CD8-positive, alpha-beta memory T cell (primary cell): ENCODE measurements around the gene GLCCI1. TPM values are rescaled to one million over a fixed set of nuclear protein-coding genes. Genes with fewer than 3 reads are reported as not detected.

Experiments
- CTCF ChIA-PET: fragments of 350-600 bp; sonication (Branson Sonifier 250); formaldehyde crosslinking; loops from one replicate; lab custom pipeline; 2021; ENCODE audit warnings: antibody characterized with exemption; lab: Charles Lee
- POLR2A ChIA-PET: fragments of 350-600 bp; sonication (Branson Sonifier 250); formaldehyde crosslinking; loops from one replicate; lab custom pipeline; 2021; ENCODE audit warnings: antibody characterized with exemption; lab: Charles Lee
- DNase-seq, 5 donors: peaks; one replicate each; pipeline versions ENCODE4 v3.0.0 to v3.0.0-alpha.2; 2020 to 2022; ENCODE audit warnings: mixed read lengths in 1 of 5
- H3K27ac ChIP-seq: one replicate; pipeline ENCODE4 v1.7.0; 2013; ENCODE audit warnings: low read depth, mild to moderate bottlenecking, low read length, moderate library complexity
- H3K27me3 ChIP-seq: 2 replicates; pipeline ENCODE4 v1.7.0; 2013; ENCODE audit warnings: low read length, mild to moderate bottlenecking; ENCODE audit not compliant: insufficient read depth, poor library complexity, severe bottlenecking
- H3K36me3 ChIP-seq: 2 replicates; pipeline ENCODE4 v1.7.0; 2013; ENCODE audit warnings: mild to moderate bottlenecking, low read length, moderate library complexity; ENCODE audit not compliant: insufficient read depth
- H3K4me1 ChIP-seq: 2 replicates; pipeline ENCODE4 v1.7.0; 2013; ENCODE audit warnings: mild to moderate bottlenecking, low read length, moderate library complexity; ENCODE audit not compliant: insufficient read depth
- H3K4me3 ChIP-seq: 2 replicates; pipeline ENCODE4 v1.7.0; 2013; ENCODE audit warnings: mild to moderate bottlenecking, low read length
- H3K9me3 ChIP-seq: 2 replicates; pipeline ENCODE4 v1.7.0; 2013; ENCODE audit warnings: mild to moderate bottlenecking, low read length
- H3K27ac Mint-ChIP-seq, 8 donors: one replicate each; pipeline ENCODE4 v1.8.0; 2020 to 2021; ENCODE audit warnings: mixed read lengths in 8 of 8, mild to moderate bottlenecking in 6 of 8, inconsistent platforms in 3 of 8, moderate library complexity in 3 of 8
- H3K27me3 Mint-ChIP-seq, 2 donors: one replicate each; pipeline ENCODE4 v1.8.0; 2020 to 2021; ENCODE audit warnings: mixed read lengths in 2 of 2, mild to moderate bottlenecking in 1 of 2, moderate library complexity in 1 of 2
- H3K36me3 Mint-ChIP-seq, 3 donors: one replicate each; pipeline ENCODE4 v1.8.0; 2020 to 2021; ENCODE audit warnings: mixed read lengths in 3 of 3, inconsistent platforms in 1 of 3, mild to moderate bottlenecking in 1 of 3
- H3K4me1 Mint-ChIP-seq, 3 donors: one replicate each; pipeline ENCODE4 v1.8.0; 2020 to 2021; ENCODE audit warnings: mixed read lengths in 3 of 3, inconsistent platforms in 1 of 3, mild to moderate bottlenecking in 1 of 3
- H3K4me3 Mint-ChIP-seq, 7 donors: one replicate each; pipeline ENCODE4 v1.8.0; 2020 to 2021; ENCODE audit warnings: mixed read lengths in 7 of 7, mild to moderate bottlenecking in 6 of 7, moderate library complexity in 4 of 7, inconsistent platforms in 2 of 7
- H3K9me3 Mint-ChIP-seq, 5 donors: one replicate each; pipeline ENCODE4 v1.8.0; 2020 to 2022; ENCODE audit warnings: mixed read lengths in 5 of 5, mild to moderate bottlenecking in 3 of 5, moderate library complexity in 2 of 5, inconsistent platforms in 1 of 5
- polyA plus RNA-seq: library from polyadenylated mRNA; unstranded; fragments of 300-500 nt; fragmentation: Illumina TruSeq; gene quantifications from one replicate; pipeline ENCODE4 v1.2.3, GENCODE V29; 2021
- total RNA-seq, 2 experiments: library from RNA; stranded (reverse); gene quantifications; one replicate each; pipeline ENCODE4 v1.2.3, GENCODE V29; 2021

Gene GLCCI1
- total and polyA plus RNA-seq, 3 experiments from 2014 or later = 9.5 to 29.1 (median 12.9) TPM

- DNase-seq = no peak
- Mint-ChIP-seq H3K36me3 (peaks cover 0 to 3% (median 0%) of the 10 kb centered on the region in 3 donors), H3K9me3 (no peaks in the 10 kb centered on the region)
Observed at GRCh38 chr7:7924303-7924702, 44.3 kb upstream of the GLCCI1 start.

GRCh38 chr7:7931626-7932025, 37.0 kb upstream of the GLCCI1 start:
- Histone ChIP-seq H3K36me3 (no peaks in the 10 kb centered on the region), H3K9me3 (no peaks in the 10 kb centered on the region), H3K4me1 (no peaks in the 10 kb centered on the region), H3K27ac (no peak overlapping the region), H3K4me3 (no peak overlapping the region), H3K27me3 (no peaks in the 10 kb centered on the region)
- Mint-ChIP-seq H3K9me3 (no peaks in the 10 kb centered on the region), H3K4me1 (peaks cover 16 to 18% (median 18%) of the 10 kb centered on the region in 3 donors), H3K4me3 (no peak overlapping the region), H3K27me3 (no peaks in the 10 kb centered on the region), H3K27ac (no peak overlapping the region), H3K36me3 (no peaks in the 10 kb centered on the region)
- ChIA-PET POLR2A (no interaction called here), CTCF (interaction anchor here (1.2 kb wide), 1 partner anchor 13 kb away, joined by 4 read pairs; no protein-coding TSS in a partner anchor)
- DNase-seq = no peak

More at GRCh38 chr7:7924303-7924702, 44.3 kb upstream of the GLCCI1 start:
- H3K4me1 ChIP-seq = no peaks in the 10 kb centered on the region
- H3K36me3 ChIP-seq = no peaks in the 10 kb centered on the region
- CTCF ChIA-PET = no interaction called here
- Mint-ChIP-seq H3K27ac (peak overlapping the region in 5 of 8 donors; percentile 9 to 31 (median 19)), H3K4me1 (peaks cover 28 to 50% (median 49%) of the 10 kb centered on the region in 3 donors), H3K4me3 (peak overlapping the region in 5 of 7 donors; percentile 23 to 67 (median 64)), H3K27me3 (no peaks in the 10 kb centered on the region)
- no peak overlapping the region for H3K4me3 ChIP-seq
- H3K27ac ChIP-seq = no peak overlapping the region
- H3K9me3 ChIP-seq = no peaks in the 10 kb centered on the region
- H3K27me3 ChIP-seq = no peaks in the 10 kb centered on the region
- POLR2A ChIA-PET = no interaction called here

- no peak overlapping the region for H3K4me3 ChIP-seq
- H3K4me1 Mint-ChIP-seq = peaks cover 16 to 18% (median 18%) of the 10 kb centered on the region in 3 donors
- no peaks in the 10 kb centered on the region for H3K9me3 Mint-ChIP-seq
- no peak overlapping the region for H3K27ac ChIP-seq
- H3K36me3 Mint-ChIP-seq = peaks cover 0 to 1% (median 0%) of the 10 kb centered on the region in 3 donors
- no peaks in the 10 kb centered on the region for H3K9me3 ChIP-seq
- no peak overlapping the region for H3K27ac Mint-ChIP-seq
- DNase-seq = no peak
- H3K36me3 ChIP-seq = no peaks in the 10 kb centered on the region
- H3K27me3 ChIP-seq = no peaks in the 10 kb centered on the region
- ChIA-PET POLR2A (no interaction called here), CTCF (interaction anchor here (1.2 kb wide), 1 partner anchor 14 kb away, joined by 4 read pairs; no protein-coding TSS in a partner anchor)
- no peaks in the 10 kb centered on the region for H3K27me3 Mint-ChIP-seq
- H3K4me3 Mint-ChIP-seq = no peak overlapping the region
- no peaks in the 10 kb centered on the region for H3K4me1 ChIP-seq
Observed at GRCh38 chr7:7932553-7932952, 36.0 kb upstream of the GLCCI1 start.

DNA sequence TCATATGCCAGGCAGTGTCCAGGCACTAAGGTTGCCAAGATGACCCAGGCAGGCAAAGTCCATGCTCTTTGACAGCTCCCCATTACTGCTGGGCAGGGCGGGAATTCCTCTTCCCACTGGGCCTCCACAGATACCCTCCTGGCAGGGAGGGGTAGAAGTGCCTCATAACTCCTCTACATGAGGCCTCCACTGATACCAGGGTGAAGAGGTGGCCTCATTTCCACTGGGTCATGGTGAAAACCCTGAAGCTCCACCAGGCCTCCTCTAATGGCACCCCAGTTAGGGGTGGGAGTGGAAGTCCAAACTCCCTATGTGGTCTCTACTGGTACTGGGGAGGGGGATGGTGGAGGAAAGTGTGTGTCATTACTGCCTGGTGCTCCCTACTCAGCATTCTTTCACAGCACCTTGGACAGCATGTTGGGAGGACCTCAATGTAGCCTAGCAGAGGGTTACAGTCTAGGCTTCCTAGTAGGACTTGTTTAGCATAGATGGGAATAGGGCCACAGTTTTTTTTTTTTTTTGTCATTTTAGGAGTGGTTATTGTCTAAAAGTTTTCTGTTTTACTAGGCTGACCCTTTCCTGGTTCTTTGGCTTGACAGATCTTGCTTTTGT, 34.6 kb upstream of the GLCCI1 start:
- Histone ChIP-seq H3K27ac (no peak overlapping the region), H3K27me3 (no peaks in the 10 kb centered on the region), H3K36me3 (no peaks in the 10 kb centered on the region), H3K4me1 (no peaks in the 10 kb centered on the region), H3K4me3 (no peak overlapping the region), H3K9me3 (no peaks in the 10 kb centered on the region)
- Mint-ChIP-seq H3K36me3 (peaks cover 0 to 1% (median 0%) of the 10 kb centered on the region in 3 donors), H3K27me3 (no peaks in the 10 kb centered on the region), H3K27ac (no peak overlapping the region), H3K9me3 (no peaks in the 10 kb centered on the region), H3K4me3 (peak overlapping the region in 2 of 7 donors; percentile 6 to 16), H3K4me1 (peaks cover 16 to 18% (median 18%) of the 10 kb centered on the region in 3 donors)
- no peak for DNase-seq
- ChIA-PET CTCF (interaction anchor here (0.6 kb wide), 1 partner anchor 36 kb away, joined by 5 read pairs; no protein-coding TSS in a partner anchor), POLR2A (interaction anchor here (0.6 to 0.7 kb wide), 2 partner anchors 23 to 77 kb away, joined by 6 read pairs; no protein-coding TSS in a partner anchor)

DNA sequence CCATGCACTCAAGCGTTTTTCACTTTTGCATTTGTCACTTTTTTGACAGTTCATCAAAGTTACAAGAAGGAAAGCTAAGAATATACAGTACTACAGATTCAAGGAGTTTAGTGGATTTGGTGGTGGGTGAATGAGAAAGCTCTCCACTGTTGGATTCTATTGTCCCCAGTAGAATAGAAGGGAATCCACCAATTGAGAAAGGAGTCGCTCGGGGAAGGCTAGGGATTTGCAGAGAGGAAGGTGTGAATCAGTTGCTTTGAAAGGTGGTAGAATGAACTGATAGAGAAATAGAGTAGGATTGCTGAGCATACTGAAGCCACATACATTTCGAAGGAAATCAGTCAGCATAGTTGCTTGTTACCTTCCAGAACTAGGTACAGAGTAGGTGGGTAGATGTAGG, 33.7 kb upstream of the GLCCI1 start:
- H3K4me3 Mint-ChIP-seq = no peak overlapping the region
- H3K4me3 ChIP-seq = no peak overlapping the region
- H3K27me3 ChIP-seq = no peaks in the 10 kb centered on the region
- no peak for DNase-seq
- H3K4me1 Mint-ChIP-seq = peaks cover 16 to 18% (median 18%) of the 10 kb centered on the region in 3 donors
- H3K36me3 ChIP-seq = no peaks in the 10 kb centered on the region
- H3K4me1 ChIP-seq = no peaks in the 10 kb centered on the region
- peaks cover 0 to 1% (median 0%) of the 10 kb centered on the region in 3 donors for H3K36me3 Mint-ChIP-seq
- no peaks in the 10 kb centered on the region for H3K27me3 Mint-ChIP-seq
- no peak overlapping the region for H3K27ac ChIP-seq
- CTCF ChIA-PET = interaction anchor here (0.6 kb wide), 1 partner anchor 35 kb away, joined by 5 read pairs; no protein-coding TSS in a partner anchor
- no peaks in the 10 kb centered on the region for H3K9me3 Mint-ChIP-seq
- POLR2A ChIA-PET = interaction anchor here (0.6 to 0.7 kb wide), 2 partner anchors 24 to 77 kb away, joined by 6 read pairs; no protein-coding TSS in a partner anchor
- H3K27ac Mint-ChIP-seq = peak overlapping the region in 3 of 8 donors; percentile 6 to 85 (median 13)
- H3K9me3 ChIP-seq = no peaks in the 10 kb centered on the region

DNA sequence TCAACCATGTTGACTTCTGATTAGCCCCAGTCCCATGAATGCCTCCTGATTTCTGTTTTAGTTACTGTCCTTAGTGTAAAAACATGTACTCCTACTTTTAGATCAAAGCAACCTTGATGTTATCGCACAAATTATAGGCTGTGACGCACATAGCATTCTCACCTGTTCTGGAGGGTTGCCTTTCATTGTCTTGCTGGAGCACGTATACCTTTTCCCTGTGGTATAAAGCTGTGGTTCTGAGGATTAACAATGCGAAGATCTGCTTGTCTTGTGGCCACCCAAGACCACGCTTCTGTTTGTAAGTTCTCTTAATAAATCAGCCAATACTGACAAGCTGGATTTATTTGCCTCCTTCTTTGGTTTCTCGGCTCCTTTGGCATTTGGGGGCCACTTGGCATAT, 30.1 kb upstream of the GLCCI1 start:
- Histone ChIP-seq H3K4me1 (peaks cover 15% of the 10 kb centered on the region), H3K4me3 (no peak overlapping the region), H3K36me3 (no peaks in the 10 kb centered on the region), H3K9me3 (no peaks in the 10 kb centered on the region), H3K27ac (no peak overlapping the region), H3K27me3 (no peaks in the 10 kb centered on the region)
- ChIA-PET POLR2A (no interaction called here), CTCF (no interaction called here)
- no peaks in the 10 kb centered on the region for H3K27me3 Mint-ChIP-seq
- peaks cover 32 to 41% (median 40%) of the 10 kb centered on the region in 3 donors for H3K4me1 Mint-ChIP-seq
- H3K4me3 Mint-ChIP-seq = no peak overlapping the region
- DNase-seq = no peak
- no peaks in the 10 kb centered on the region for H3K9me3 Mint-ChIP-seq
- no peak overlapping the region for H3K27ac Mint-ChIP-seq
- peaks cover 0 to 3% (median 1%) of the 10 kb centered on the region in 3 donors for H3K36me3 Mint-ChIP-seq

DNA sequence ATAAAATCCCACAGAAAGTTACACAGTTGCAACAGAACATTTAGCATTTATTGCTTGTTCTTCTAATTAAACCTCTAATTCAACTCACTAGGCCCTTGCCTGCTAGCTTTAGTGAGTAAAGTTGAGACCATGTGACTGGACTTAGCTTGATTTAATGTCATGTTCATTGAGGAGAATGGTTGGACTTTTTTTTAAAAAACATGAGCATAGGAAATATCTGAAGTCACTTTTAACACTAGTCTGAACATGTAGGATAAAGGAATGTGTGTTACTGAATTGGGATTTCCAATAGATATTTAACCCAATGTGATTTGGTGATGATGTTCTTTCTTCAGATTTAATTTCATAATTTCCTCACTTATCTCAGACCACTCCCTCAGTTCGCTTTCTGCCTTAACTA, 24.6 kb upstream of the GLCCI1 start:
- Histone ChIP-seq H3K27me3 (no peaks in the 10 kb centered on the region), H3K4me3 (peak overlapping the region; percentile 48), H3K36me3 (no peaks in the 10 kb centered on the region), H3K27ac (peak overlapping the region; percentile 43), H3K4me1 (peaks cover 36% of the 10 kb centered on the region), H3K9me3 (no peaks in the 10 kb centered on the region)
- H3K4me3 Mint-ChIP-seq = peak overlapping the region in 6 of 7 donors; percentile 47 to 87 (median 82)
- CTCF ChIA-PET = interaction anchor here (1.0 to 1.9 kb wide), 5 partner anchors 10 to 26 kb away, joined by 3 to 6 read pairs (median 5); no protein-coding TSS in a partner anchor
- no peaks in the 10 kb centered on the region for H3K9me3 Mint-ChIP-seq
- peak overlapping the region; percentile 84 to 98 (median 94) for H3K27ac Mint-ChIP-seq
- POLR2A ChIA-PET = interaction anchor here (0.5 to 2.2 kb wide), 5 partner anchors 24 to 182 kb away, joined by 3 to 15 read pairs (median 5); partner anchors contain the start of gene GLCCI1
- peaks cover 0 to 3% (median 0%) of the 10 kb centered on the region in 3 donors for H3K36me3 Mint-ChIP-seq
- H3K27me3 Mint-ChIP-seq = peaks cover 0 to 1% of the 10 kb centered on the region in 2 donors
- DNase-seq = no peak
- peaks cover 45 to 48% (median 47%) of the 10 kb centered on the region in 3 donors for H3K4me1 Mint-ChIP-seq
